ENCODE data around the gene TP73.

TP73 gene

GRCh38 chr1:3767328-3767925 lies 115.1 kb downstream of the TP73 start:
- no peak for DNase-seq (ENCODE audit: low read depth in 2 of 2)

- no peak for DNase-seq (ENCODE audit: low read depth in 2 of 2)
Observed at GRCh38 chr1:3768811-3769390, 116.6 kb downstream of the TP73 start.

GRCh38 chr1:3770047-3770765 lies 117.9 kb downstream of the TP73 start:
- DNase-seq (ENCODE audit: low read depth in 2 of 2) = no peak

GRCh38 chr1:3771108-3772026 lies 119.1 kb downstream of the TP73 start:
- DNase-seq (ENCODE audit: low read depth in 2 of 2) = no peak

- DNase-seq (ENCODE audit: low read depth in 2 of 2) = peak; percentile 86 to 87
Observed at GRCh38 chr1:3772027-3772714, 119.9 kb downstream of the TP73 start.

GRCh38 chr1:3772715-3773571 lies 120.6 kb downstream of the TP73 start, which contains the start of gene SMIM1:
TSS of gene SMIM1 (plus strand) at chr1:3772749. CDS start at chr1:3775374, 2,625 bp downstream.
- DNase-seq (ENCODE audit: low read depth in 2 of 2) = no peak

GRCh38 chr1:3773572-3774275 lies 121.4 kb downstream of the TP73 start:
- no peak for DNase-seq (ENCODE audit: low read depth in 2 of 2)

- no peak for DNase-seq (ENCODE audit: low read depth in 2 of 2)
Observed at GRCh38 chr1:3774276-3774945, 122.1 kb downstream of the TP73 start.

GRCh38 chr1:3774946-3775489 lies 122.7 kb downstream of the TP73 start:
- DNase-seq (ENCODE audit: low read depth in 2 of 2) = no peak

- DNase-seq (ENCODE audit: low read depth in 2 of 2) = peak in 1 of 2 donors; percentile 30
Observed at GRCh38 chr1:3775490-3776230, 123.3 kb downstream of the TP73 start.

GRCh38 chr1:3776231-3776961 lies 124.1 kb downstream of the TP73 start:
- DNase-seq (ENCODE audit: low read depth in 2 of 2) = no peak

- DNase-seq (ENCODE audit: low read depth in 2 of 2) = no peak
Observed at GRCh38 chr1:3777078-3777547, 124.8 kb downstream of the TP73 start.

GRCh38 chr1:3777647-3778589 lies 125.6 kb downstream of the TP73 start:
- no peak for DNase-seq (ENCODE audit: low read depth in 2 of 2)

GRCh38 chr1:3778590-3779264 lies 126.4 kb downstream of the TP73 start:
- no peak for DNase-seq (ENCODE audit: low read depth in 2 of 2)

GRCh38 chr1:3779265-3779911 lies 127.1 kb downstream of the TP73 start:
- no peak for DNase-seq (ENCODE audit: low read depth in 2 of 2)
